GM19043 (cell line): ENCODE results near the gene BCAS4.
"Not testable (repeated sequence)": the region's sequence is repeated elsewhere in the genome, so short reads cannot be mapped to it uniquely, and the experiment has no call there.

ENCODE experiments used
- ATAC-seq: cut with Tn5 transposase; IDR thresholded peaks from one replicate; pipeline ENCODE4 v1.9.1; 2021; ENCODE audit warnings: low read depth; ENCODE audit not compliant: unreplicated experiment

BCAS4 gene

DNA sequence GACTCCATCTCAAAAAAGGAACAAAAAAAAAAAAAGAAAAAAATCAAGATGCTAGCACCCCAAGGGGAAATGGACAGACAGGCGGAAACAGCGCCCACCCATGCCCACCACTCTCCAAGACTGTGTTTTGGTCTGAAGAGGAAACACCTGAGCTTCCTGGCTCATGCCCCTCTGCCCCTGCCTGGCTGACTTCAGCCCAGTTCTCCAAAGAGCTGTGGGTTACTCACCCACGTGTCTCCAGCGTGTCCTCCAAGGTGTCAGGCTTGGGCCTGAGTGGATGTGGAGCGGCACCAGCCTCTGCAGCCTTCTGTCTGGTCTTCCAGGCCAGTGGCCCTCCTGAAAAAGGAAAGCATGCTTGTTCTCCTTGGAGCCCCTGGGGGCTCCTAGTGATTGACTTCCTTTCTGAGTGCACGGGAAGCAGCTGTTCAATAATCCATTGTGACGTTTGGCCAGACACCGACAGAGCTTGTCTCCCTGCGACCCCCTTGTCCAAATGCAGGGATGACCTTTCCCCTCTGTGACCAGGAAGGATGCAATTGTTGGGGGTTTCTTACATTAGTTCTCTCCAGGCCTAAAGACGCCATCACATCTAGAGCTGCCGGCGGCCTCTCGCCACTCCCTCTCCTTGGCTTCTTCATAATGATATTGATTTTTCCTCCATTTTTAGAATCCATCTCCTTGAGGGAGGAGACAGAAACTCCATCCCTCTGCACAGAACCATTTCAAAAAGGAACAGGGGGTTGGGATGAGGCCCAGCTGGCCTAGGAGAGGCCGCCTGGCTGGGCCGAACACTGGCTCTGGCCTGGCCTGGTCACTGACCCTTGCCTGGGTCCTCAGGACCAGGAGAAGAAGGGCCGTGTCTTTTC lies 77.9 kb downstream of the BCAS4 start:
- no peak for ATAC-seq

DNA sequence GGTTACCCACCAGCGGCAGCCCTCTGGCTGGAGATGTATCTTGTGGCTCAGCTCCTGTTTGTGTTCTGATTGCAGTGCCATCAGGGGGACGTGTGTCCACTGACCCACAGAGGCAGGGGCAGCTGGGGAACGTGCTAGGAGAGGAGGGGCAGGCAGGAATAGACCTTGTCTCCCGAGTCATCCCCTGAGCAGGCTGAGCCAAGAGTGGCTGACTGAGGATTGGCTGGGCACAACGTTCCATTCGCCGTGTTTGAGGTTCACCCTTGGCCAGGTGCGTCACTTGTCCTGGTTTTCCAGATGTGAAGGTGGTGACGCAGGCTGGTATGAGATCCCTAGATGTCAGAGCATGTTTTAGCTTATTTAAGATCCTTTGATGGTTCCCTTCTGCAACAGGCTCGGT lies 78.7 kb downstream of the BCAS4 start:
- ATAC-seq = no peak

GRCh38 chr20:50874111-50874757 lies 79.4 kb downstream of the BCAS4 start:
- no peak for ATAC-seq

- ATAC-seq = no peak
These were observed 80.2 kb downstream of the BCAS4 start for GRCh38 chr20:50874758-50875665.

- ATAC-seq = no peak
These were observed 81.3 kb downstream of the BCAS4 start for GRCh38 chr20:50876063-50876685.

DNA sequence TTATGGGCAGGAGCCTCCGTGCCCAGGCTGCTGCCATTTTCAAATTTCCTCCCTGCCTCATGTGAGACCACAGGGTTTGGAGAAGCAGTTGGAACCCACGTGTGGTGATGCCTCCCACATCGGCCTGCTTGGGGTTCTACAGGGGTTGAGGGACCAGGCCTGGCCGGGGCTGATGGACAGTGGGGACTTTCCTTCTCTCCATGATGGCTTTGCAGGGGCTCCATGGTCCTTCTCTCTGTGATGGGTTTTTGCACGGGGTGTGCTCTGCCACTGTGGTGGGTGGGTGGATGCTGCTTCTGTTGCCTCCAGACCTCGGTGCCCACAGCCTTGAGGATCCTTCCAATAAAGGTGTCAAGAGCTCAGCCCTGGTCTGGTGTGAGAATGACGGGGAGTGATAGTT lies 82.0 kb downstream of the BCAS4 start:
- ATAC-seq = no peak

- ATAC-seq = no peak
These were observed 82.4 kb downstream of the BCAS4 start for GRCh38 chr20:50877232-50877743.

DNA sequence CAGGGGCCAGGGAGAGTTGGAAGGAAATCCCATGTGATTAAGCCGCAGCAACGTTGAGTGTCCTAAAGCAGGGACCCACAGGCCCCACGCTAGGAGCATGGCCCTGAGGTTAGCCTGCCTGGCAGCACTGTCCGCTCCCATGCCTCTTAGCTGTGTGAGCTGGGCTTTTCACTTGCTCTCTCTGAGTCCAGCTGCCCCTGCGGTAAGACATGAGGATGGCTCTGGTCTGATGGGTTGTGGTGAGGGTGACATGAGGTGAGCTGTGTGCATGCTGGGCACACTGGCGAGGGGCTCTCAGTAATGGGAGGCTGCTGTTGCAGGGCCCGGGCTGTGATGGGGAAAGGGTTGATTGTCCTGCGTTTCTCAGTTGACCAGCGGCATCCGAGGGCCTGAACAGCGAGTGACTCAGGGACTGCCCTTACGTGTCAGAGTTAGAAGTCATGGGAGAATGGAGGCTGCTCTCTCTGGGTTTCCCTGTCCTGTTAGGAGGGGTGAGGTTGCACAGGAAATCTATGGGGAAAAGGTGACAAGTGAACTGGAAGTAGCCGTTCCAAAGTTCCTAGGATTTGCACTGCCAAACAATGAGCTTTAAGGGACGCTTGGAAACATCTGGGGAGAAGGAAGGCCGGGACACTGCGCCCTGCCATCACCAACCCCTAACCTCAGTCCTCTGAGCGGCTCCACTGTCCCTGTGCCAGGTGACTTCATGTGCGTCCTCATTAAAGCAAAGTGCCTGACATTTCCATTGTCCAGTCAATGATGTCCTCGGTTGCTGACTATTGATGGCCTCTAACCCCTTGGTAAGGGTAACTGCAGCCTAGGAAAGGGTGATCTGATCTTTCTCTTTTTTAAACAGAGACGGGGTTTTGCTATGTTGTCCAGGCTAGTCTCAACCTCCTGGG lies 85.0 kb downstream of the BCAS4 start:
- ATAC-seq = no peak

- not testable (repeated sequence) for ATAC-seq
These were observed 87.0 kb downstream of the BCAS4 start for GRCh38 chr20:50881759-50882424.

GRCh38 chr20:50883856-50884255 lies 89.0 kb downstream of the BCAS4 start:
- no peak for ATAC-seq

DNA sequence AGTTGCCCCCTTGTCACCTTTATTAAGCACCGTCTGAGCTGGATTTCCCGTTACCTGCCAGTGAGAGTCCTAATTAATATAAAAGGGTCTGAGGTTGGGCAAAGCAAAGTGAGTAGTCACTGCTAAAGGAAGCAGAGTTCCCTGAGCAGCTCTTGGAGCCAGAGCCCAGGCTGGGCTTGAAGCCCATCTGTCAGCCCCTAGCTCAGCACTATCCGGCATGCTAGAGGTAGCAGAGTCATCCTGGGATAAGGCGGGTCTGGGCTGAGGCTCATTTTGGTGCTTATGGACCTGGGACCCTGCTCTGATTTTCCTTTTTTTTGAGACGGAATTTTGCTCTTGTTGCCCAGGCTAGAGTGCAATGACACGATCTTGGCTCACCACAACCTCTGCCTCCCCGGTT lies 90.2 kb downstream of the BCAS4 start:
- no peak for ATAC-seq

DNA sequence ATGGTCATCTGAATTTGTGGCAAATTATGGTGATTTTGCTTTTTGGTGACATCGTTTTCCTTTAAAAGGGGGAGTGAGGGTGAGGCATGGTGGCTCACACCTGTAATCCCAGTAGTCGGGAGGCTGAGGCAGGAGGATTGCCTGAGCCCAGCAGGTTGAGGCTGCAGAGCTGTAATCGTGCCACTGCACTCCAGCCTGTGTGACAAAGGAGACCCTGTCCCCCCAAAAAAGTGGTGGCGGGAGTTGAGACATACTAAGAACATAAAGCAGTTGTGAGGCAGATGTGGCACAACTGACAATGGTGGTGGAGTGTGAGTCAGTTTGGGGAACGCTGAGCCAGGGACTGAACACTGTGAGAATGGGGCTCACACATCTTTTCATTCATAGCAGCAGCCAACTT lies 90.9 kb downstream of the BCAS4 start:
- no peak for ATAC-seq

GRCh38 chr20:50886184-50886790 lies 91.4 kb downstream of the BCAS4 start:
- ATAC-seq = no peak

DNA sequence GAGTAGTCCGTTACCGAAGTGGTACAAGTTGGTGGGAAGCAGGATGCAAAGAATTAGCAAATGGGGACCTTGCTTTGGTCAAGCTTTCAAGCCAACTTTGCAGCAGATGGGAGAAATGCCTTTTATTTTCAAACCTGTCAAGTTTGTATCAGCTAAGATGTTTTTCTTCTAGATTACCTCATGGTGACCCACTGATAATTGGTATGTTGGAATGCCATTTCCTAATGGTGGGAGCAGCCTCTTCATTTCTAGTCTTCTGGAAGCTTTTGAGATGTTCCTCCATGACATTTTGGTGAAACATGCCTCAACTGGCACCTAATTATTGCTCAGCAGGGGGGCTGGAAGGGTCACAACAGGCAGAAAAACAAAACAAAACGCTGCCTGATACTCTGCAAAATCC lies 92.7 kb downstream of the BCAS4 start:
- no peak for ATAC-seq

- no peak for ATAC-seq
These were observed 96.3 kb downstream of the BCAS4 start for GRCh38 chr20:50891138-50891537.

DNA sequence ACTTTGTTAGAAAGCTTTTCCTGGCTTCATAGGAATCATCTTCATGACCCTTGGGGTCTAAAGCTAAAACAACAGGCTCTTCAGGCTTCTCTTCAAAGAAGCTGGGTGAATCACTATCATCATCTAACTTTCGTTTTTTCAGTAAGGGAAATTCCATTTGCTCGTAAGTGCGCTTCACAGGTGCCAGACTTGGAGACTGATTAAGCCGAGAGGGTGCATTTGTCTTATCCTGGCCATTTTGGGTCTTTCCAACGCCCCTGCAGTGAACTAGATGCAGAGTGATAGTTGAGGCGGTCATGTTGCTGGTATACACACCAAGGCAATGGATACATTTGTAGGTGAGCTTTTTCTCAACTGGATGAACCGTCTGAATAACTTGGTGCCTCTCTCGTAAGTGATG lies 97.5 kb downstream of the BCAS4 start:
- ATAC-seq = no peak

DNA sequence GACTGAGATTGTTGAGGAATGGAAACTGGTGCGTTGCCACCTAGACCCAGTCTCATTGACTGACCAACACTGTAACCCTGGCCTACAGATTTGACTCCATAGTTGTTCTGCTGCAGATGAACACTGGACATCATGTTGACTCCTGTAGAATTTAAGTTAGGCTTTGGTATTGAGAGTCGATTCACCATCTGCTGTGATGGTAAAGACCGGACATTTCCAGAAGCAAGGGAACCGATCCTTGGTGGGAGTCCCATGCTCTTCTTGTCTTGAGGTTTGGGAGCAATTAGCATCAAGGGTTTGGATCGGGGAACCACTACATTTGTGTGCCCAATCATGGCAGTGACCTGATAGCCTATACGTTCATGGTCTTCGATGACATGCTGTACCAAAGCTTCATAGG lies 98.8 kb downstream of the BCAS4 start:
- ATAC-seq = no peak

GRCh38 chr20:50895111-50895830 lies 100.4 kb downstream of the BCAS4 start:
- no peak for ATAC-seq
